Occipital lobe (tissue), 2 donors: ENCODE results near the gene SMO. TPM values are rescaled to one million over a fixed set of nuclear protein-coding genes. Genes with fewer than 3 reads are reported as not detected.
"Not testable (repeated sequence)": the region's sequence is repeated elsewhere in the genome, so short reads cannot be mapped to it uniquely, and the experiment has no call there.

Experiments used
- DNase-seq: peaks from one replicate; lab custom pipeline; 2025; lab: John Stamatoyannopoulos, UW
- total RNA-seq: library from RNA; depleted of rRNA; stranded (reverse); fragments of >200 nt; gene quantifications from one replicate; pipeline ENCODE4 v1.2.3, GENCODE V29; 2014

SMO gene
- total RNA-seq, 1 donor from 2014 or later = 8.7 TPM

GRCh38 chr7:129208667-129209066 lies 20.2 kb downstream of the SMO start:
- no peak for DNase-seq

GRCh38 chr7:129209067-129209926 lies 20.9 kb downstream of the SMO start:
- DNase-seq = no peak

GRCh38 chr7:129210256-129210988 lies 22.0 kb downstream of the SMO start:
- DNase-seq = peak; percentile 19

GRCh38 chr7:129210989-129211312 lies 22.5 kb downstream of the SMO start:
- no peak for DNase-seq

GRCh38 chr7:129212126-129212525 lies 23.7 kb downstream of the SMO start:
- no peak for DNase-seq

GRCh38 chr7:129212596-129212995 lies 24.2 kb downstream of the SMO start:
- no peak for DNase-seq

- DNase-seq = no peak
Measured at GRCh38 chr7:129213828-129214227, 25.4 kb downstream of the SMO start.

GRCh38 chr7:129215691-129216090 lies 27.3 kb downstream of the SMO start:
- DNase-seq = not testable (repeated sequence)

GRCh38 chr7:129216101-129216715 lies 27.8 kb downstream of the SMO start:
- DNase-seq = not testable (repeated sequence)

GRCh38 chr7:129216821-129217416 lies 28.5 kb downstream of the SMO start:
- DNase-seq = not testable (repeated sequence)

GRCh38 chr7:129218514-129219062 lies 30.2 kb downstream of the SMO start:
- peak; percentile 74 for DNase-seq

GRCh38 chr7:129219166-129219565 lies 30.7 kb downstream of the SMO start:
- not testable (repeated sequence) for DNase-seq

- DNase-seq = no peak
Measured at GRCh38 chr7:129222064-129222463, 33.6 kb downstream of the SMO start.

- DNase-seq = peak; percentile 99
Measured at GRCh38 chr7:129224251-129225205, 36.1 kb downstream of the SMO start, which contains the start of gene AHCYL2. TSS of gene AHCYL2 (plus strand) at chr7:129225030.

- DNase-seq = peak; percentile 56
Measured at GRCh38 chr7:129225206-129225930, 36.9 kb downstream of the SMO start.

- DNase-seq = no peak
Measured at GRCh38 chr7:129225931-129226572, 37.6 kb downstream of the SMO start.

- no peak for DNase-seq
Measured at GRCh38 chr7:129227646-129228578, 39.5 kb downstream of the SMO start.

- DNase-seq = no peak
Measured at GRCh38 chr7:129228633-129229032, 40.2 kb downstream of the SMO start.
